ENCODE data around the gene PTPRN2. TPM values are rescaled to one million over a fixed set of nuclear protein-coding genes. Genes with fewer than 3 reads are reported as not detected.
A peak's percentile ranks its signal among the peaks of the same experiment; 100 is the strongest.

Gene PTPRN2
- total and polyA plus RNA-seq, 8 donors = 4.9 to 136 (median 46.8) TPM

- no peak overlapping the region for H3K4me3 ChIP-seq
- H3K36me3 ChIP-seq = peaks cover 0 to 10% (median 4%) of the 10 kb centered on the region in 4 donors
- 84 to 91% (median 89%) methylated on average over 15 to 18 of the region's 18 CpGs for WGBS, 5 donors
- H3K27me3 ChIP-seq = no peaks in the 10 kb centered on the region
- TF ChIP-seq, protein P1, sequence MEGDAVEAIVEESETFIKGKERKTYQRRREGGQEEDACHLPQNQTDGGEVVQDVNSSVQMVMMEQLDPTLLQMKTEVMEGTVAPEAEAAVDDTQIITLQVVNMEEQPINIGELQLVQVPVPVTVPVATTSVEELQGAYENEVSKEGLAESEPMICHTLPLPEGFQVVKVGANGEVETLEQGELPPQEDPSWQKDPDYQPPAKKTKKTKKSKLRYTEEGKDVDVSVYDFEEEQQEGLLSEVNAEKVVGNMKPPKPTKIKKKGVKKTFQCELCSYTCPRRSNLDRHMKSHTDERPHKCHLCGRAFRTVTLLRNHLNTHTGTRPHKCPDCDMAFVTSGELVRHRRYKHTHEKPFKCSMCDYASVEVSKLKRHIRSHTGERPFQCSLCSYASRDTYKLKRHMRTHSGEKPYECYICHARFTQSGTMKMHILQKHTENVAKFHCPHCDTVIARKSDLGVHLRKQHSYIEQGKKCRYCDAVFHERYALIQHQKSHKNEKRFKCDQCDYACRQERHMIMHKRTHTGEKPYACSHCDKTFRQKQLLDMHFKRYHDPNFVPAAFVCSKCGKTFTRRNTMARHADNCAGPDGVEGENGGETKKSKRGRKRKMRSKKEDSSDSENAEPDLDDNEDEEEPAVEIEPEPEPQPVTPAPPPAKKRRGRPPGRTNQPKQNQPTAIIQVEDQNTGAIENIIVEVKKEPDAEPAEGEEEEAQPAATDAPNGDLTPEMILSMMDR (IDR thresholded peaks at IDR 0.05) = no peak
- TF ChIP-seq POLR2A (IDR thresholded peaks at IDR 0.05) (no peak), EP300 (IDR thresholded peaks at IDR 0.05) (no peak), POLR2AphosphoS5 (IDR thresholded peaks at IDR 0.05) (no peak)
- intact Hi-C loops (cut with DNase I; ENCODE audit: low total_unique reads) = no loop called here
- no peaks in the 10 kb centered on the region for H3K4me1 ChIP-seq
- no peak overlapping the region for H3K27ac ChIP-seq
- peaks cover 0 to 11% (median 0%) of the 10 kb centered on the region in 4 donors for H3K9me3 ChIP-seq
- DNase-seq = peak in 1 of 2 donors; percentile 19
Measured at GRCh38 chr7:158137516-158138328, 449.9 kb downstream of the PTPRN2 start.

- H3K27ac ChIP-seq = no peak overlapping the region
- peak in 1 of 2 donors; percentile 21 for DNase-seq
- 85 to 93% (median 86%) methylated on average over 16 of the region's 16 CpGs for WGBS, 5 donors
- TF ChIP-seq POLR2AphosphoS5 (IDR thresholded peaks at IDR 0.05) = no peak
- TF ChIP-seq, protein P1 (IDR thresholded peaks at IDR 0.05) = no peak
- no peak for TF ChIP-seq EP300 (IDR thresholded peaks at IDR 0.05)
- no peak for TF ChIP-seq POLR2A (IDR thresholded peaks at IDR 0.05)
- no peaks in the 10 kb centered on the region for H3K4me1 ChIP-seq
- intact Hi-C loops (cut with DNase I; ENCODE audit: low total_unique reads) = no loop called here
- peaks cover 0 to 10% (median 4%) of the 10 kb centered on the region in 4 donors for H3K36me3 ChIP-seq
- no peaks in the 10 kb centered on the region for H3K27me3 ChIP-seq
- peaks cover 0 to 9% (median 0%) of the 10 kb centered on the region in 4 donors for H3K9me3 ChIP-seq
- H3K4me3 ChIP-seq = no peak overlapping the region
Measured at GRCh38 chr7:158135931-158136330, 451.7 kb downstream of the PTPRN2 start.

DNA sequence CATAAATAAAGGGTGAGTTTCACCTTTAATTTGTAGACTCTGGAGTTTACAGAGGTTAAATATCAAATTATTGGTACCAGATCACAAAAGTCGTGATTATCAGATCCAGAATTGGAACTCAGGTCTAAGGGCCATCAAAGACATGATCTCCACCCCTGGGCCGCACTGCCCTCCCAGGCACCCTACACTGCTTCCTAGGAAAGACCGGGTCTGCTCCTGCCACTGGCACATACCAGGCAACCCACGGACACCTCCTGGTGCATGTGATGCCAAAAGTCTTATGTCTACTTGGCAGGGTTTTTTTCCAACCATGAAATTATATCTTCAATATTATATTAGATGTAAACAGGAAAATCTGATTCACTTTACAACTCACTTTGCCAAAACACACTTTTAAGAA lies 452.8 kb downstream of the PTPRN2 start:
- TF ChIP-seq POLR2A (IDR thresholded peaks at IDR 0.05) (no peak), POLR2AphosphoS5 (IDR thresholded peaks at IDR 0.05) (no peak), EP300 (IDR thresholded peaks at IDR 0.05) (no peak)
- TF ChIP-seq, protein P1 (IDR thresholded peaks at IDR 0.05) = no peak
- no peaks in the 10 kb centered on the region for H3K4me1 ChIP-seq
- no peak overlapping the region for H3K4me3 ChIP-seq
- H3K27me3 ChIP-seq = no peaks in the 10 kb centered on the region
- 83 to 94% (median 90%) methylated on average over 3 to 4 of the region's 4 CpGs for whole genome bisulfite sequencing, 5 donors
- intact Hi-C loops (cut with DNase I; ENCODE audit: low total_unique reads) = no loop called here
- no peak for DNase-seq
- peaks cover 0 to 10% (median 4%) of the 10 kb centered on the region in 4 donors for H3K36me3 ChIP-seq
- no peaks in the 10 kb centered on the region for H3K9me3 ChIP-seq
- no peak overlapping the region for H3K27ac ChIP-seq

GRCh38 chr7:158133515-158134271 lies 453.9 kb downstream of the PTPRN2 start:
- DNase-seq = peak in 1 of 2 donors; percentile 13
- Histone ChIP-seq H3K4me3 (no peak overlapping the region), H3K4me1 (no peaks in the 10 kb centered on the region), H3K27me3 (no peaks in the 10 kb centered on the region), H3K9me3 (no peaks in the 10 kb centered on the region), H3K27ac (no peak overlapping the region), H3K36me3 (peaks cover 0 to 10% (median 4%) of the 10 kb centered on the region in 4 donors)
- WGBS, 5 donors = 89 to 92% (median 90%) methylated on average over 35 to 36 of the region's 36 CpGs
- TF ChIP-seq, protein P1 (IDR thresholded peaks at IDR 0.05) = no peak
- no peak for TF ChIP-seq EP300 (IDR thresholded peaks at IDR 0.05)
- TF ChIP-seq POLR2AphosphoS5 (IDR thresholded peaks at IDR 0.05) = no peak
- TF ChIP-seq POLR2A (IDR thresholded peaks at IDR 0.05) = no peak
- intact Hi-C loops (cut with DNase I; ENCODE audit: low total_unique reads) = no loop called here
